GM12878 (cell line): ENCODE results near the gene PSMC3IP. TPM values are rescaled to one million over a fixed set of nuclear protein-coding genes. Genes with fewer than 3 reads are reported as not detected.

Source experiments
- ATAC-seq: fragments of 200-7000 bp; cut with Tn5 transposase; 3 replicates; pipeline ENCODE4 v1.9.1; 2020; ENCODE audit warnings: mild to moderate bottlenecking, moderate library complexity
- BruUV-seq: library from RNA; stranded (reverse); fragments of 400-500 nt; replicated peaks from 2 replicates; lab custom pipeline; 2021; lab: Mats Ljungman, UMichigan
- CTCF ChIA-PET: fragments of 300-600 bp; sonication (Branson Sonifier 250); formaldehyde crosslinking; extraction: SDS; loops from one replicate; lab custom pipeline; 2021; ENCODE audit warnings: inconsistent platforms; lab: Yijun Ruan, JAX
- POLR2A ChIA-PET: fragments of 350-600 bp; formaldehyde crosslinking; extraction: SDS; loops from one replicate; lab custom pipeline; 2021; ENCODE audit warnings: inconsistent platforms; lab: Charles Lee
- RAD21 ChIA-PET: fragments of 300-600 bp; sonication (Branson Sonifier 250); formaldehyde crosslinking; loops from one replicate; lab custom pipeline; 2023; ENCODE audit warnings: antibody characterized with exemption; ENCODE audit not compliant: unreplicated experiment; lab: Charles Lee
- SMC1A ChIA-PET: fragments of 300-600 bp; sonication (Branson Sonifier 250); formaldehyde crosslinking; loops from one replicate; lab custom pipeline; 2023; ENCODE audit not compliant: unreplicated experiment, uncharacterized antibody; lab: Charles Lee
- DNase-seq: peaks from one replicate; pipeline ENCODE4 v3.0.0-alpha.2; 2011; ENCODE audit warnings: low read depth, low spot score
- FAIRE-seq: peaks from 3 replicates; lab custom pipeline; 2011; peaks lifted over from hg19 to GRCh38; lab: Jason Lieb, UNC
- H2AFZ ChIP-seq: 2 replicates; pipeline ENCODE4 v1.6.0; 2011; ENCODE audit warnings: low read depth, low read length, control low read depth; ENCODE audit not compliant: control insufficient read depth
- H3K27ac ChIP-seq: 2 replicates; pipeline ENCODE4 v1.5.1; 2011; ENCODE audit warnings: control low read depth; ENCODE audit not compliant: control insufficient read depth, insufficient read depth
- H3K27me3 ChIP-seq, 2 experiments: replicated peaks in 1 of 2; 2 replicates each; pipeline versions ENCODE4 v1.6.0 to v1.6.1; 2011; ENCODE audit warnings: low read length in 1 of 2; ENCODE audit not compliant: control insufficient read depth in 2 of 2, insufficient read depth in 2 of 2
- H3K36me3 ChIP-seq, 2 experiments: 2 replicates each; pipeline ENCODE4 v1.5.1; 2011; ENCODE audit warnings: low read length in 1 of 2; ENCODE audit not compliant: control insufficient read depth in 2 of 2, insufficient read depth in 2 of 2
- H3K4me1 ChIP-seq: 2 replicates; pipeline ENCODE4 v1.6.1; 2011; ENCODE audit warnings: mild to moderate bottlenecking, low read length, moderate library complexity, mixed read lengths; ENCODE audit not compliant: control insufficient read depth, insufficient read depth
- H3K4me2 ChIP-seq: 2 replicates; pipeline ENCODE4 v1.6.0; 2011; ENCODE audit warnings: control low read depth; ENCODE audit not compliant: control insufficient read depth, insufficient read depth
- H3K4me3 ChIP-seq: fragments of 200-600 bp; sonication (generic); 2 replicates; pipeline ENCODE4 v1.5.1; 2016
- H3K79me2 ChIP-seq: 2 replicates; pipeline ENCODE4 v1.6.0; 2011; ENCODE audit warnings: low read length; ENCODE audit not compliant: control insufficient read depth, insufficient read depth
- H3K9ac ChIP-seq: 2 replicates; pipeline ENCODE4 v1.8.0; 2011; ENCODE audit warnings: low read length, control low read depth, mixed read lengths; ENCODE audit not compliant: control insufficient read depth, insufficient read depth
- H3K9me3 ChIP-seq: replicated peaks from 3 replicates; pipeline ENCODE4 v1.5.1; 2011; ENCODE audit warnings: mild to moderate bottlenecking, low read length; ENCODE audit not compliant: control insufficient read depth, insufficient read depth
- H4K20me1 ChIP-seq: 2 replicates; pipeline ENCODE4 v1.6.0; 2011; ENCODE audit not compliant: control insufficient read depth, insufficient read depth
- CHD4 ChIP-seq: fragments of 200-600 bp; sonication (generic); IDR thresholded peaks from 2 replicates; pipeline ENCODE4 v1.6.1; 2016; ENCODE audit warnings: mild to moderate bottlenecking
- HDAC6 ChIP-seq: fragments of 200-600 bp; sonication (generic); IDR thresholded peaks from one replicate; pipeline ENCODE4 v1.8.0; 2017; ENCODE audit warnings: antibody characterized with exemption; ENCODE audit not compliant: unreplicated experiment
- NFYA ChIP-seq: IDR thresholded peaks from 2 replicates; pipeline ENCODE4 v1.6.1; 2011; ENCODE audit warnings: low read depth, mild to moderate bottlenecking, low read length, improper control_type of control experiment, borderline replicate concordance
- POU2F2 ChIP-seq: IDR thresholded peaks from 3 replicates; pipeline ENCODE4 v1.6.1; 2011; ENCODE audit warnings: low read depth, mild to moderate bottlenecking, low read length, borderline replicate concordance
- SREBF2 ChIP-seq: IDR thresholded peaks from 2 replicates; pipeline ENCODE4 v1.6.1; 2012; ENCODE audit warnings: mild to moderate bottlenecking, low read length
- SUZ12 ChIP-seq: fragments of 200-600 bp; sonication (generic); IDR thresholded peaks from one replicate; pipeline ENCODE4 v1.6.1; 2018; ENCODE audit warnings: antibody characterized with exemption, mild to moderate bottlenecking; ENCODE audit not compliant: unreplicated experiment
- WGBS: methylation state at CpG from one replicate; pipeline ENCODE4 v1.1.6; 2016; ENCODE audit warnings: low lambda C conversion rate; ENCODE audit not compliant: insufficient replicate concordance, insufficient coverage; ENCODE audit errors: missing lambda C conversion rate; 5-methylcytosine and 5-hydroxymethylcytosine counted together
- in situ Hi-C: fragments of 300-500 bp; cut with MboI; formaldehyde crosslinking; loops from 9 replicates; pipeline ENCODE4 v1.14.3; 2018; ENCODE audit warnings: mixed read lengths
- intact Hi-C: fragments of 100-400 bp; cut with micrococcal nuclease; formaldehyde crosslinking; loops from one replicate; pipeline ENCODE4 v1.14.2; 2022; ENCODE audit not compliant: unreplicated experiment
- polyA plus RNA-seq, 11 experiments: library from polyadenylated mRNA; depleted of rRNA in 4 of 11; unstranded in 6 of 11; stranded (reverse) in 5 of 11; fragments of >200 nt; fragmentation: Nextera tagmentation in 4 of 11; fragmentation: Illumina TruSeq in 1 of 11; extraction: Ambion mirVana in 4 of 11; extraction: Trizol in 1 of 11; gene quantifications; 1 replicate in 1 of 11; 2 replicates in 10 of 11; pipeline versions ENCODE4 v1.2.1 to v1.2.3, GENCODE V29; 2011 to 2016; ENCODE audit warnings: inconsistent platforms in 2 of 11, missing spikeins in 2 of 11, low read depth in 1 of 11
- total RNA-seq, 4 experiments: library from RNA; depleted of rRNA in 3 of 4; stranded (reverse); fragments of >200 nt in 3 of 4; fragmentation: Illumina TruSeq in 1 of 4; extraction: Trizol in 1 of 4; gene quantifications; 2 replicates each; pipeline versions ENCODE4 v1.2.1 to v1.2.3, GENCODE V29; 2013 to 2021
- TF ChIP-seq, protein P1 (sequence below): fragments of 450-650 bp; IDR thresholded peaks from 2 replicates; pipeline ENCODE4 v1.6.1; 2017; ENCODE audit warnings: mild to moderate bottlenecking, moderate library complexity
- TF ChIP-seq, protein P2 (sequence below): IDR thresholded peaks from 2 replicates; pipeline ENCODE4 v1.6.1; 2012; ENCODE audit warnings: improper control_type of control experiment, low read depth, low read length; ENCODE audit not compliant: insufficient replicate concordance
- TF ChIP-seq, protein P3 (sequence below): fragments of 450-650 bp; formaldehyde crosslinking; IDR thresholded peaks from 2 replicates; pipeline ENCODE4 v1.4.0; 2022; ENCODE audit warnings: mild to moderate bottlenecking, moderate library complexity

Gene PSMC3IP
- total and polyA plus RNA-seq, 10 of the 15 experiments (the other 5 are each of a cell fraction or from before 2014, with no cell fraction given) = 6.8 to 34.5 (median 17.7) TPM

DNA sequence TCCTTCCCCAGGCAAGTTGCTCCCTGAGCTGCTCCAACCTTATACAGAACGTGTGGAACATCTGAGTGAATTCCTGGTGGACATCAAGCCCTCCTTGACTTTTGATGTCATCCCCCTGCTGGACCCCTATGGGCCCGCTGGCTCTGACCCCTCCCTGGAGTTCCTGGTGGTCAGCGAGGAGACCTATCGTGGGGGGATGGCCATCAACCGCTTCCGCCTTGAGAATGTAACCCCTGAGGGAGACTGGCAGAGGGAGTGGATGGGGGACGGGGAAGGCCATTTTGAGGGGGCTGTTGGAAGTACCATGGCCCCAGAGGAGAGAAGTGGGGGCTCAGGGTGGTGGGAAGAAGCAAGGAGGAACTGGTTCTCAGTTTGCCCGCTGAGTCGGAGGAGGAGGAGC is 13.6 kb downstream of the PSMC3IP start:
- Histone ChIP-seq H3K4me1 (peaks cover 24% of the 10 kb centered on the region), H3K4me3 (peak overlapping the region; percentile 76), H4K20me1 (no peaks in the 10 kb centered on the region), H3K27ac (peak overlapping the region; percentile 93; the same call in 1 of the 2 replicates), H3K79me2 (peaks cover 50% of the 10 kb centered on the region), H3K27me3 (no peaks in the 10 kb centered on the region), H3K9me3 (no peaks in the 10 kb centered on the region), H3K36me3 (peaks cover 19% of the 10 kb centered on the region in 2 experiments; a peak in 3 of 4 replicates), H3K4me2 (peak overlapping the region; percentile 100), H3K9ac (peak overlapping the region; percentile 98; the same call in 1 of the 2 replicates), H2AFZ (no peak overlapping the region)
- ChIA-PET SMC1A (no interaction called here), RAD21 (interaction anchor here (0.8 to 1.4 kb wide), 3 partner anchors 9 to 117 kb away, joined by 3 read pairs; partner anchors contain the start of gene CCR10), CTCF (interaction anchor here (1.3 to 1.4 kb wide), 2 partner anchors 14 to 15 kb away, joined by 5 to 6 read pairs; partner anchors contain the start of gene PSMC3IP), POLR2A (interaction anchor here (1.9 kb wide), 1 partner anchor 112 kb away, joined by 4 read pairs; the partner anchor contains the start of gene PLEKHH3)
- WGBS = 72% methylated on average over 9 of the region's 9 CpGs
- no peak for ATAC-seq
- no TSS peak for BruUV-seq
- in situ Hi-C loops = no loop called here
- DNase-seq = no peak
- intact Hi-C loops = no loop called here
- no peak for FAIRE-seq
- TF ChIP-seq, protein P1, sequence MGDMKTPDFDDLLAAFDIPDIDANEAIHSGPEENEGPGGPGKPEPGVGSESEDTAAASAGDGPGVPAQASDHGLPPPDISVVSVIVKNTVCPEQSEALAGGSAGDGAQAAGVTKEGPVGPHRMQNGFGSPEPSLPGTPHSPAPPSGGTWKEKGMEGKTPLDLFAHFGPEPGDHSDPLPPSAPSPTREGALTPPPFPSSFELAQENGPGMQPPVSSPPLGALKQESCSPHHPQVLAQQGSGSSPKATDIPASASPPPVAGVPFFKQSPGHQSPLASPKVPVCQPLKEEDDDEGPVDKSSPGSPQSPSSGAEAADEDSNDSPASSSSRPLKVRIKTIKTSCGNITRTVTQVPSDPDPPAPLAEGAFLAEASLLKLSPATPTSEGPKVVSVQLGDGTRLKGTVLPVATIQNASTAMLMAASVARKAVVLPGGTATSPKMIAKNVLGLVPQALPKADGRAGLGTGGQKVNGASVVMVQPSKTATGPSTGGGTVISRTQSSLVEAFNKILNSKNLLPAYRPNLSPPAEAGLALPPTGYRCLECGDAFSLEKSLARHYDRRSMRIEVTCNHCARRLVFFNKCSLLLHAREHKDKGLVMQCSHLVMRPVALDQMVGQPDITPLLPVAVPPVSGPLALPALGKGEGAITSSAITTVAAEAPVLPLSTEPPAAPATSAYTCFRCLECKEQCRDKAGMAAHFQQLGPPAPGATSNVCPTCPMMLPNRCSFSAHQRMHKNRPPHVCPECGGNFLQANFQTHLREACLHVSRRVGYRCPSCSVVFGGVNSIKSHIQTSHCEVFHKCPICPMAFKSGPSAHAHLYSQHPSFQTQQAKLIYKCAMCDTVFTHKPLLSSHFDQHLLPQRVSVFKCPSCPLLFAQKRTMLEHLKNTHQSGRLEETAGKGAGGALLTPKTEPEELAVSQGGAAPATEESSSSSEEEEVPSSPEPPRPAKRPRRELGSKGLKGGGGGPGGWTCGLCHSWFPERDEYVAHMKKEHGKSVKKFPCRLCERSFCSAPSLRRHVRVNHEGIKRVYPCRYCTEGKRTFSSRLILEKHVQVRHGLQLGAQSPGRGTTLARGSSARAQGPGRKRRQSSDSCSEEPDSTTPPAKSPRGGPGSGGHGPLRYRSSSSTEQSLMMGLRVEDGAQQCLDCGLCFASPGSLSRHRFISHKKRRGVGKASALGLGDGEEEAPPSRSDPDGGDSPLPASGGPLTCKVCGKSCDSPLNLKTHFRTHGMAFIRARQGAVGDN = no peak
- TF ChIP-seq, protein P2, sequence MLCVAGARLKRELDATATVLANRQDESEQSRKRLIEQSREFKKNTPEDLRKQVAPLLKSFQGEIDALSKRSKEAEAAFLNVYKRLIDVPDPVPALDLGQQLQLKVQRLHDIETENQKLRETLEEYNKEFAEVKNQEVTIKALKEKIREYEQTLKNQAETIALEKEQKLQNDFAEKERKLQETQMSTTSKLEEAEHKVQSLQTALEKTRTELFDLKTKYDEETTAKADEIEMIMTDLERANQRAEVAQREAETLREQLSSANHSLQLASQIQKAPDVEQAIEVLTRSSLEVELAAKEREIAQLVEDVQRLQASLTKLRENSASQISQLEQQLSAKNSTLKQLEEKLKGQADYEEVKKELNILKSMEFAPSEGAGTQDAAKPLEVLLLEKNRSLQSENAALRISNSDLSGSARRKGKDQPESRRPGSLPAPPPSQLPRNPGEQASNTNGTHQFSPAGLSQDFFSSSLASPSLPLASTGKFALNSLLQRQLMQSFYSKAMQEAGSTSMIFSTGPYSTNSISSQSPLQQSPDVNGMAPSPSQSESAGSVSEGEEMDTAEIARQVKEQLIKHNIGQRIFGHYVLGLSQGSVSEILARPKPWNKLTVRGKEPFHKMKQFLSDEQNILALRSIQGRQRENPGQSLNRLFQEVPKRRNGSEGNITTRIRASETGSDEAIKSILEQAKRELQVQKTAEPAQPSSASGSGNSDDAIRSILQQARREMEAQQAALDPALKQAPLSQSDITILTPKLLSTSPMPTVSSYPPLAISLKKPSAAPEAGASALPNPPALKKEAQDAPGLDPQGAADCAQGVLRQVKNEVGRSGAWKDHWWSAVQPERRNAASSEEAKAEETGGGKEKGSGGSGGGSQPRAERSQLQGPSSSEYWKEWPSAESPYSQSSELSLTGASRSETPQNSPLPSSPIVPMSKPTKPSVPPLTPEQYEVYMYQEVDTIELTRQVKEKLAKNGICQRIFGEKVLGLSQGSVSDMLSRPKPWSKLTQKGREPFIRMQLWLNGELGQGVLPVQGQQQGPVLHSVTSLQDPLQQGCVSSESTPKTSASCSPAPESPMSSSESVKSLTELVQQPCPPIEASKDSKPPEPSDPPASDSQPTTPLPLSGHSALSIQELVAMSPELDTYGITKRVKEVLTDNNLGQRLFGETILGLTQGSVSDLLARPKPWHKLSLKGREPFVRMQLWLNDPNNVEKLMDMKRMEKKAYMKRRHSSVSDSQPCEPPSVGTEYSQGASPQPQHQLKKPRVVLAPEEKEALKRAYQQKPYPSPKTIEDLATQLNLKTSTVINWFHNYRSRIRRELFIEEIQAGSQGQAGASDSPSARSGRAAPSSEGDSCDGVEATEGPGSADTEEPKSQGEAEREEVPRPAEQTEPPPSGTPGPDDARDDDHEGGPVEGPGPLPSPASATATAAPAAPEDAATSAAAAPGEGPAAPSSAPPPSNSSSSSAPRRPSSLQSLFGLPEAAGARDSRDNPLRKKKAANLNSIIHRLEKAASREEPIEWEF = no peak
- TF ChIP-seq SUZ12 (no peak), NFYA (no peak), HDAC6 (no peak), POU2F2 (no peak), CHD4 (no peak), SREBF2 (no peak)
- TF ChIP-seq, protein P3, sequence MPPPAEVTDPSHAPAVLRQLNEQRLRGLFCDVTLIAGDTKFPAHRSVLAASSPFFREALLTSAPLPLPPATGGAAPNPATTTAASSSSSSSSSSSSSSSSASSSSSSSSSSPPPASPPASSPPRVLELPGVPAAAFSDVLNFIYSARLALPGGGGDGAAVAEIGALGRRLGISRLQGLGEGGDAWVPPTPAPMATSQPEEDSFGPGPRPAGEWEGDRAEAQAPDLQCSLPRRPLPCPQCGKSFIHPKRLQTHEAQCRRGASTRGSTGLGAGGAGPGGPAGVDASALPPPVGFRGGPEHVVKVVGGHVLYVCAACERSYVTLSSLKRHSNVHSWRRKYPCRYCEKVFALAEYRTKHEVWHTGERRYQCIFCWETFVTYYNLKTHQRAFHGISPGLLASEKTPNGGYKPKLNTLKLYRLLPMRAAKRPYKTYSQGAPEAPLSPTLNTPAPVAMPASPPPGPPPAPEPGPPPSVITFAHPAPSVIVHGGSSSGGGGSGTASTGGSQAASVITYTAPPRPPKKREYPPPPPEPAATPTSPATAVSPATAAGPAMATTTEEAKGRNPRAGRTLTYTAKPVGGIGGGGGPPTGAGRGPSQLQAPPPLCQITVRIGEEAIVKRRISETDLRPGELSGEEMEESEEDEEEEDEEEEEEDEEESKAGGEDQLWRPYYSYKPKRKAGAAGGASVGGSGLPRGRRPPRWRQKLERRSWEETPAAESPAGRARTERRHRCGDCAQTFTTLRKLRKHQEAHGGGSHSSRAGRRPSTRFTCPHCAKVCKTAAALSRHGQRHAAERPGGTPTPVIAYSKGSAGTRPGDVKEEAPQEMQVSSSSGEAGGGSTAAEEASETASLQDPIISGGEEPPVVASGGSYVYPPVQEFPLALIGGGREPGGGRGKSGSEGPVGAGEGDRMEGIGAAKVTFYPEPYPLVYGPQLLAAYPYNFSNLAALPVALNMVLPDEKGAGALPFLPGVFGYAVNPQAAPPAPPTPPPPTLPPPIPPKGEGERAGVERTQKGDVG (CRISPR knock-in tag) = no peak
